B cell (primary cell): ENCODE measurements around the gene LRRC36. TPM values are rescaled to one million over a fixed set of nuclear protein-coding genes. Genes with fewer than 3 reads are reported as not detected.

Source experiments
- ATAC-seq: fragments of 200-7000 bp; cut with Tn5 transposase; one replicate; pipeline ENCODE4 v1.10.0; 2021; ENCODE audit warnings: low read depth, mild to moderate bottlenecking, moderate number of reproducible peaks, moderate library complexity
- CTCF ChIA-PET: fragments of 350-600 bp; sonication (Branson Sonifier 250); formaldehyde crosslinking; loops from one replicate; lab custom pipeline; 2021; ENCODE audit warnings: antibody characterized with exemption, inconsistent platforms; lab: Charles Lee
- POLR2A ChIA-PET: fragments of 350-600 bp; sonication (Branson Sonifier 250); formaldehyde crosslinking; loops from one replicate; lab custom pipeline; 2021; ENCODE audit warnings: antibody characterized with exemption; lab: Charles Lee
- DNase-seq: peaks from one replicate; pipeline ENCODE4 v3.0.0; 2013
- H2AFZ ChIP-seq: 2 replicates; pipeline ENCODE4 v1.6.1; 2012; ENCODE audit warnings: mild to moderate bottlenecking, low read depth, low read length; ENCODE audit not compliant: insufficient read depth, poor library complexity, severe bottlenecking
- H3K27ac ChIP-seq, 2 donors: 1 replicate in 1 of 2; 2 replicates in 1 of 2; pipeline ENCODE4 v1.5.1; 2012 to 2013; ENCODE audit warnings: low read length in 2 of 2, mild to moderate bottlenecking in 2 of 2, moderate library complexity in 1 of 2
- H3K27me3 ChIP-seq, 4 experiments: fragments of 200-600 bp in 1 of 4; sonication (generic) in 1 of 4; replicated peaks in 1 of 4; 1 replicate in 2 of 4; 2 replicates in 2 of 4; pipeline versions ENCODE4 v1.6.1 to v1.7.0; 2013 to 2016; ENCODE audit warnings: low read length in 3 of 4, mild to moderate bottlenecking in 2 of 4, mixed read lengths in 1 of 4, moderate library complexity in 1 of 4; ENCODE audit not compliant: insufficient read depth in 4 of 4, control insufficient read depth in 3 of 4; ENCODE audit errors: control extremely low read depth in 1 of 4
- H3K36me3 ChIP-seq, 2 experiments: replicated peaks in 1 of 2; 1 replicate in 1 of 2; 2 replicates in 1 of 2; pipeline versions ENCODE4 v1.6.1 to v1.7.1; 2013; ENCODE audit warnings: low read length in 1 of 2; ENCODE audit not compliant: insufficient read depth in 2 of 2, control insufficient read depth in 1 of 2; ENCODE audit errors: control extremely low read depth in 1 of 2, extremely low read depth in 1 of 2
- H3K4me1 ChIP-seq, 2 donors: fragments of 200-600 bp in 1 of 2; sonication (generic) in 1 of 2; 1 replicate in 1 of 2; 2 replicates in 1 of 2; pipeline versions ENCODE4 v1.5.1 to v1.6.1; 2013 to 2017; ENCODE audit warnings: low read length in 2 of 2; ENCODE audit not compliant: control insufficient read depth in 2 of 2, insufficient read depth in 2 of 2
- H3K4me2 ChIP-seq: replicated peaks from 2 replicates; pipeline ENCODE3; 2012; ENCODE audit warnings: mild to moderate bottlenecking, low read depth, low read length; ENCODE audit not compliant: poor library complexity, severe bottlenecking
- H3K4me3 ChIP-seq, 5 experiments: fragments of 200-600 bp in 1 of 5; sonication (generic) in 1 of 5; 1 replicate in 3 of 5; 2 replicates in 2 of 5; pipeline versions ENCODE4 v1.5.1 to v1.7.0; 2011 to 2016; ENCODE audit warnings: low read length in 4 of 5, mild to moderate bottlenecking in 4 of 5, low read depth in 2 of 5, control low read depth in 1 of 5, moderate library complexity in 1 of 5; ENCODE audit not compliant: insufficient read depth in 1 of 5; ENCODE audit errors: control extremely low read depth in 1 of 5, extremely low read depth in 1 of 5
- H3K79me2 ChIP-seq: fragments of 200-600 bp; sonication (generic); one replicate; pipeline ENCODE4 v1.6.0; 2016; ENCODE audit warnings: low read length; ENCODE audit not compliant: control insufficient read depth, insufficient read depth
- H3K9ac ChIP-seq: fragments of 200-600 bp; sonication (generic); 2 replicates; pipeline ENCODE4 v1.6.1; 2017; ENCODE audit warnings: mild to moderate bottlenecking, low read length, moderate library complexity
- H3K9me3 ChIP-seq, 3 donors: one replicate each; pipeline versions ENCODE4 v1.6.1 to v1.7.1; 2013; ENCODE audit warnings: low read length in 2 of 3; ENCODE audit not compliant: control insufficient read depth in 2 of 3, insufficient read depth in 1 of 3; ENCODE audit errors: control extremely low read depth in 1 of 3
- H4K20me1 ChIP-seq: 2 replicates; pipeline ENCODE4 v1.6.0; 2012; ENCODE audit warnings: mild to moderate bottlenecking, low read length; ENCODE audit not compliant: insufficient read depth, control insufficient read depth, poor library complexity, severe bottlenecking
- H3K27ac Mint-ChIP-seq: one replicate; pipeline ENCODE4 v1.8.0; 2021; ENCODE audit warnings: mixed read lengths
- H3K27me3 Mint-ChIP-seq: one replicate; pipeline ENCODE4 v1.8.0; 2021; ENCODE audit warnings: mixed read lengths
- H3K4me1 Mint-ChIP-seq: one replicate; pipeline ENCODE4 v1.8.0; 2021; ENCODE audit warnings: mixed read lengths
- H3K4me3 Mint-ChIP-seq: one replicate; pipeline ENCODE4 v1.8.0; 2021; ENCODE audit warnings: mixed read lengths
- H3K9me3 Mint-ChIP-seq: one replicate; pipeline ENCODE4 v1.8.0; 2022; ENCODE audit warnings: mixed read lengths; ENCODE audit not compliant: insufficient read depth
- EZH2 ChIP-seq: IDR thresholded peaks from 2 replicates; pipeline ENCODE4 v1.6.1; 2012; ENCODE audit warnings: borderline replicate concordance, low read depth, mild to moderate bottlenecking, moderate library complexity, low read length; ENCODE audit not compliant: insufficient read depth, poor library complexity, severe bottlenecking
- WGBS: methylation state at CpG from one replicate; pipeline ENCODE4 v1.1.5; 2013; ENCODE audit warnings: missing lambda C conversion rate; ENCODE audit not compliant: insufficient coverage; 5-methylcytosine and 5-hydroxymethylcytosine counted together
- intact Hi-C: fragments of 100-400 bp; cut with micrococcal nuclease; formaldehyde crosslinking; loops from one replicate; pipeline ENCODE4 v1.10.0; 2022
- polyA plus RNA-seq: library from polyadenylated mRNA; depleted of rRNA; stranded (reverse); fragments of >200 nt; gene quantifications from 2 replicates; pipeline ENCODE4 v1.2.3, GENCODE V29; 2012
- total RNA-seq, 2 donors: library from RNA; stranded (reverse); fragments of 120-200 nt in 1 of 2; gene quantifications; 1 replicate in 1 of 2; 2 replicates in 1 of 2; pipeline versions ENCODE4 v1.2.3 to v1.2.4, GENCODE V29; 2013 to 2022
- TF ChIP-seq, protein P1 (sequence below): fragments of 200-600 bp; IDR thresholded peaks from one replicate; pipeline ENCODE4 v1.8.0; 2022; ENCODE audit warnings: antibody characterized with exemption, mild to moderate bottlenecking

The LRRC36 gene
- total and polyA plus RNA-seq, 2 donors (not counting 1 experiment from before 2014, with no cell fraction given), result 0.98 TPM; not detected in 1

- H3K9me3 ChIP-seq, result no peaks in the 10 kb centered on the region
- no peaks in the 10 kb centered on the region for H3K27me3 ChIP-seq
- intact Hi-C loops, result no loop called here
- Mint-ChIP-seq H3K4me3 (no peak overlapping the region), H3K4me1 (peaks cover 5% of the 10 kb centered on the region), H3K27me3 (peaks cover 6% of the 10 kb centered on the region), H3K27ac (no peak overlapping the region), H3K9me3 (no peaks in the 10 kb centered on the region)
- 70% methylated on average over 2 of the region's 5 CpGs for WGBS
- H3K4me2 ChIP-seq, result no peak overlapping the region
- H3K79me2 ChIP-seq, result no peaks in the 10 kb centered on the region
- CTCF ChIA-PET, result interaction anchor here (1.6 kb wide), 1 partner anchor 13 kb away, joined by 9 read pairs; no protein-coding TSS in a partner anchor
- H2AFZ ChIP-seq, result no peak overlapping the region
- H3K27ac ChIP-seq, result no peak overlapping the region
- DNase-seq (no peak), ATAC-seq (no peak)
- H3K9ac ChIP-seq, result no peak overlapping the region
- H3K36me3 ChIP-seq, result no peaks in the 10 kb centered on the region
- POLR2A ChIA-PET, result no interaction called here
- H4K20me1 ChIP-seq, result no peaks in the 10 kb centered on the region
- TF ChIP-seq EZH2, result no peak
- TF ChIP-seq, protein P1, sequence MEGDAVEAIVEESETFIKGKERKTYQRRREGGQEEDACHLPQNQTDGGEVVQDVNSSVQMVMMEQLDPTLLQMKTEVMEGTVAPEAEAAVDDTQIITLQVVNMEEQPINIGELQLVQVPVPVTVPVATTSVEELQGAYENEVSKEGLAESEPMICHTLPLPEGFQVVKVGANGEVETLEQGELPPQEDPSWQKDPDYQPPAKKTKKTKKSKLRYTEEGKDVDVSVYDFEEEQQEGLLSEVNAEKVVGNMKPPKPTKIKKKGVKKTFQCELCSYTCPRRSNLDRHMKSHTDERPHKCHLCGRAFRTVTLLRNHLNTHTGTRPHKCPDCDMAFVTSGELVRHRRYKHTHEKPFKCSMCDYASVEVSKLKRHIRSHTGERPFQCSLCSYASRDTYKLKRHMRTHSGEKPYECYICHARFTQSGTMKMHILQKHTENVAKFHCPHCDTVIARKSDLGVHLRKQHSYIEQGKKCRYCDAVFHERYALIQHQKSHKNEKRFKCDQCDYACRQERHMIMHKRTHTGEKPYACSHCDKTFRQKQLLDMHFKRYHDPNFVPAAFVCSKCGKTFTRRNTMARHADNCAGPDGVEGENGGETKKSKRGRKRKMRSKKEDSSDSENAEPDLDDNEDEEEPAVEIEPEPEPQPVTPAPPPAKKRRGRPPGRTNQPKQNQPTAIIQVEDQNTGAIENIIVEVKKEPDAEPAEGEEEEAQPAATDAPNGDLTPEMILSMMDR, result no peak
- no peak overlapping the region for H3K4me3 ChIP-seq
- peaks cover 6 to 9% of the 10 kb centered on the region in 2 donors for H3K4me1 ChIP-seq
These were observed 14.8 kb upstream of the LRRC36 start for GRCh38 chr16:67311607-67312488.

GRCh38 chr16:67312719-67313118, 13.9 kb upstream of the LRRC36 start:
- no peaks in the 10 kb centered on the region for H3K9me3 ChIP-seq
- no peaks in the 10 kb centered on the region for H3K36me3 ChIP-seq
- Mint-ChIP-seq H3K27ac (no peak overlapping the region), H3K9me3 (no peaks in the 10 kb centered on the region), H3K4me3 (no peak overlapping the region), H3K4me1 (peaks cover 5% of the 10 kb centered on the region), H3K27me3 (peaks cover 6% of the 10 kb centered on the region)
- intact Hi-C loops, result no loop called here
- TF ChIP-seq, protein P1, result no peak
- no peak for TF ChIP-seq EZH2
- H3K79me2 ChIP-seq, result no peaks in the 10 kb centered on the region
- POLR2A ChIA-PET, result interaction anchor here (0.7 kb wide), 1 partner anchor 42 kb away, joined by 3 read pairs; no protein-coding TSS in a partner anchor
- DNase-seq, result no peak
- no peak overlapping the region for H3K9ac ChIP-seq
- H3K4me1 ChIP-seq, result peaks cover 6 to 9% of the 10 kb centered on the region in 2 donors
- H3K4me2 ChIP-seq, result no peak overlapping the region
- no peaks in the 10 kb centered on the region for H3K27me3 ChIP-seq
- H3K4me3 ChIP-seq, result no peak overlapping the region
- H4K20me1 ChIP-seq, result no peaks in the 10 kb centered on the region
- no peak overlapping the region for H3K27ac ChIP-seq
- ATAC-seq, result no peak
- no peak overlapping the region for H2AFZ ChIP-seq
- CTCF ChIA-PET, result interaction anchor here (0.7 to 1.6 kb wide), 2 partner anchors 12 to 42 kb away, joined by 3 to 9 read pairs; no protein-coding TSS in a partner anchor
